HEK293 (cell line): ENCODE data around the gene ICE2.

Experiments used
- CTCF ChIA-PET: fragments of 350-600 bp; formaldehyde crosslinking; extraction: SDS; loops from one replicate; lab custom pipeline; 2021; ENCODE audit warnings: antibody characterized with exemption; lab: Yijun Ruan, JAX
- POLR2A ChIA-PET: fragments of 300-600 bp; formaldehyde crosslinking; extraction: SDS; loops from one replicate; lab custom pipeline; 2020; ENCODE audit warnings: antibody characterized with exemption, inconsistent platforms; lab: Yijun Ruan, JAX
- H3K27ac ChIP-seq: fragments of 200-500 bp; sonication (Bioruptor generic); 2 replicates; pipeline ENCODE4 v1.5.1; 2014; ENCODE audit warnings: low read depth, low read length, control low read depth, inconsistent platforms; ENCODE audit errors: extremely low read depth
- H3K36me3 ChIP-seq, 2 experiments: fragments of 200-500 bp in 1 of 2; sonication (Bioruptor generic) in 1 of 2; 1 replicate in 1 of 2; 2 replicates in 1 of 2; pipeline ENCODE4 v1.5.1; 2014 to 2017; ENCODE audit warnings: inconsistent platforms in 2 of 2, low read length in 2 of 2; ENCODE audit not compliant: control insufficient read depth in 2 of 2, insufficient read depth in 1 of 2
- H3K4me1 ChIP-seq: fragments of 200-500 bp; sonication (Bioruptor generic); 2 replicates; pipeline ENCODE4 v1.5.1; 2014; ENCODE audit warnings: mild to moderate bottlenecking, low read length, inconsistent platforms; ENCODE audit not compliant: control insufficient read depth, insufficient read depth
- H3K4me3 ChIP-seq: 2 replicates; pipeline ENCODE4 v1.5.1; 2011; ENCODE audit warnings: low read depth, mild to moderate bottlenecking, control low read depth, low read length, moderate library complexity
- H3K9me3 ChIP-seq: fragments of 200-500 bp; sonication (Bioruptor generic); 2 replicates; pipeline ENCODE4 v1.5.1; 2014; ENCODE audit warnings: low read depth, low read length, inconsistent platforms; ENCODE audit not compliant: control insufficient read depth, insufficient read depth
- GFI1B ChIP-seq: fragments of 450-650 bp; formaldehyde crosslinking; IDR thresholded peaks from 2 replicates; pipeline ENCODE4 v1.5.1; 2016; ENCODE audit warnings: missing biosample characterization, missing genetic modification characterization
- GLI4 ChIP-seq: fragments of 450-650 bp; formaldehyde crosslinking; IDR thresholded peaks from 2 replicates; pipeline ENCODE4 v1.5.1; 2016; ENCODE audit warnings: missing biosample characterization, missing genetic modification characterization
- HOXD13 ChIP-seq: sonication (generic); formaldehyde crosslinking; IDR thresholded peaks from 2 replicates; pipeline ENCODE4 v1.8.0; 2022; ENCODE audit warnings: missing genetic modification reagents, borderline replicate concordance
- KLF10 ChIP-seq: fragments of 450-650 bp; IDR thresholded peaks from 2 replicates; pipeline ENCODE4 v1.5.1; 2018; ENCODE audit warnings: missing biosample characterization, mild to moderate bottlenecking, missing genetic modification characterization
- KLF16 ChIP-seq: fragments of 450-650 bp; formaldehyde crosslinking; IDR thresholded peaks from 2 replicates; pipeline ENCODE4 v1.5.1; 2017; ENCODE audit warnings: missing biosample characterization, missing genetic modification characterization
- PRDM1 ChIP-seq: fragments of 450-650 bp; formaldehyde crosslinking; IDR thresholded peaks from 2 replicates; pipeline ENCODE4; 2016; ENCODE audit warnings: missing biosample characterization, missing genetic modification characterization
- ZBTB17 ChIP-seq: fragments of 450-650 bp; formaldehyde crosslinking; IDR thresholded peaks from 2 replicates; pipeline ENCODE4 v1.5.1; 2016; ENCODE audit warnings: missing biosample characterization, missing genetic modification characterization
- ZIC2 ChIP-seq: fragments of 450-650 bp; formaldehyde crosslinking; IDR thresholded peaks from 2 replicates; pipeline ENCODE4 v1.5.1; 2016; ENCODE audit warnings: missing biosample characterization, missing genetic modification characterization
- ZNF133 ChIP-seq: fragments of 450-650 bp; formaldehyde crosslinking; IDR thresholded peaks from 2 replicates; pipeline ENCODE4 v1.5.1; 2016; ENCODE audit warnings: missing biosample characterization, missing genetic modification characterization
- ZNF155 ChIP-seq: fragments of 450-650 bp; formaldehyde crosslinking; IDR thresholded peaks from 2 replicates; pipeline ENCODE4 v1.5.1; 2016; ENCODE audit warnings: missing biosample characterization, missing genetic modification characterization
- ZNF184 ChIP-seq: fragments of 450-650 bp; IDR thresholded peaks from 2 replicates; pipeline ENCODE4 v1.5.1; 2018; ENCODE audit warnings: missing biosample characterization, mild to moderate bottlenecking, missing genetic modification characterization
- ZNF223 ChIP-seq: fragments of 450-650 bp; formaldehyde crosslinking; IDR thresholded peaks from 2 replicates; pipeline ENCODE4 v1.5.1; 2016; ENCODE audit warnings: missing biosample characterization, missing genetic modification characterization
- ZNF354C ChIP-seq: fragments of 450-650 bp; formaldehyde crosslinking; IDR thresholded peaks from 2 replicates; pipeline ENCODE4 v1.5.1; 2016; ENCODE audit warnings: missing biosample characterization, missing genetic modification characterization, low read depth, borderline replicate concordance
- ZNF391 ChIP-seq: fragments of 450-650 bp; formaldehyde crosslinking; IDR thresholded peaks from 2 replicates; pipeline ENCODE4 v1.5.1; 2016; ENCODE audit warnings: low read depth, missing biosample characterization, missing genetic modification characterization, borderline replicate concordance
- ZNF473 ChIP-seq: fragments of 450-650 bp; formaldehyde crosslinking; IDR thresholded peaks from 2 replicates; pipeline ENCODE4 v1.5.1; 2017; ENCODE audit warnings: missing biosample characterization, missing genetic modification characterization
- ZNF658 ChIP-seq: fragments of 450-650 bp; formaldehyde crosslinking; IDR thresholded peaks from 2 replicates; pipeline ENCODE4; 2016; ENCODE audit warnings: missing biosample characterization, missing genetic modification characterization
- ZSCAN23 ChIP-seq: fragments of 450-650 bp; formaldehyde crosslinking; IDR thresholded peaks from 2 replicates; pipeline ENCODE4 v1.5.1; 2016; ENCODE audit warnings: missing biosample characterization, missing genetic modification characterization
- TF ChIP-seq, protein P1 (sequence below): fragments of 450-650 bp; formaldehyde crosslinking; IDR thresholded peaks from 2 replicates; pipeline ENCODE4 v1.5.1; 2016; ENCODE audit warnings: missing biosample characterization, missing genetic modification characterization
- TF ChIP-seq, protein P2 (sequence below): fragments of 450-650 bp; formaldehyde crosslinking; IDR thresholded peaks from 2 replicates; pipeline ENCODE4 v1.5.1; 2017; ENCODE audit warnings: missing biosample characterization, missing genetic modification characterization
- TF ChIP-seq, protein P3 (sequence below): fragments of 450-650 bp; formaldehyde crosslinking; IDR thresholded peaks from 2 replicates; pipeline ENCODE4 v1.5.1; 2017; ENCODE audit warnings: missing biosample characterization, mild to moderate bottlenecking, missing genetic modification characterization, moderate library complexity
- TF ChIP-seq, protein P4 (sequence below): fragments of 450-650 bp; formaldehyde crosslinking; IDR thresholded peaks from 2 replicates; pipeline ENCODE4 v1.5.1; 2016; ENCODE audit warnings: missing biosample characterization, missing genetic modification characterization
- TF ChIP-seq, protein P5 (sequence below): fragments of 450-650 bp; formaldehyde crosslinking; IDR thresholded peaks from 2 replicates; pipeline ENCODE4 v1.5.1; 2016; ENCODE audit warnings: missing biosample characterization, missing genetic modification characterization

ICE2 gene

DNA sequence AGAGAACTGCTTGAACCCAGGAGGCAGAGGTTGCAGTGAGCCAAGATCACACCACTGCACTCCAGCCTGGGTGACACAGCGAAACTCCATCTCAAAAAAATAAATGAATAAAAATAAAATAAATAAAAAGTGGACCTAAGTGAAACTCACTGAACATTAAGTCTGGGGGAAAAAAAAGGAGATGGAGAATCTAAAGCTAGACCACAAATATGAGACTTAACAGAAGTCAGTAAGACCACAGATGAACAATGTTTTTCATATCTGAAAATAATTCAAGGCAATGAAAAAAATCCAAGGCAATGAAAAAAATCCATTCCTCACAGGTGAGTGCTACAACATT lies 99.8 kb downstream of the ICE2 start:
- ChIA-PET CTCF (interaction anchor here (0.7 kb wide), 1 partner anchor 142 kb away, joined by 3 read pairs; no protein-coding TSS in a partner anchor), POLR2A (no interaction called here)
- no peak overlapping the region for H3K27ac ChIP-seq
- H3K9me3 ChIP-seq = no peaks in the 10 kb centered on the region
- TF ChIP-seq KLF10 (tag by site-specific recombination) (no peak), ZNF391 (tag by site-specific recombination) (no peak), GLI4 (no peak), ZNF473 (tag by site-specific recombination) (no peak), ZNF354C (no peak), ZNF658 (no peak), PRDM1 (no peak), HOXD13 (CRISPR knock-in tag) (no peak), ZBTB17 (tag by site-specific recombination) (no peak), ZSCAN23 (tag by site-specific recombination) (no peak), ZNF184 (tag by site-specific recombination) (no peak), ZIC2 (tag by site-specific recombination) (no peak), KLF16 (tag by site-specific recombination) (no peak)
- TF ChIP-seq, protein P1, sequence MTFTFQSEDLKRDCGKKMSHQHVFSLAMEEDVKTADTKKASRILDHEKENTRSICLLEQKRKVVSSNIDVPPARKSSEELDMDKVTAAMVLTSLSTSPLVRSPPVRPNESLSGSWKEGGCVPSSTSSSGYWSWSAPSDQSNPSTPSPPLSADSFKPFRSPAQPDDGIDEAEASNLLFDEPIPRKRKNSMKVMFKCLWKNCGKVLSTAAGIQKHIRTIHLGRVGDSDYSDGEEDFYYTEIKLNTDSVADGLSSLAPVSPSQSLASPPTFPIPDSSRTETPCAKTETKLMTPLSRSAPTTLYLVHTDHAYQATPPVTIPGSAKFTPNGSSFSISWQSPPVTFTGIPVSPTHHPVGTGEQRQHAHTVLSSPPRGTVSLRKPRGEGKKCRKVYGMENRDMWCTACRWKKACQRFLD (tag by site-specific recombination) = no peak
- TF ChIP-seq, protein P2, sequence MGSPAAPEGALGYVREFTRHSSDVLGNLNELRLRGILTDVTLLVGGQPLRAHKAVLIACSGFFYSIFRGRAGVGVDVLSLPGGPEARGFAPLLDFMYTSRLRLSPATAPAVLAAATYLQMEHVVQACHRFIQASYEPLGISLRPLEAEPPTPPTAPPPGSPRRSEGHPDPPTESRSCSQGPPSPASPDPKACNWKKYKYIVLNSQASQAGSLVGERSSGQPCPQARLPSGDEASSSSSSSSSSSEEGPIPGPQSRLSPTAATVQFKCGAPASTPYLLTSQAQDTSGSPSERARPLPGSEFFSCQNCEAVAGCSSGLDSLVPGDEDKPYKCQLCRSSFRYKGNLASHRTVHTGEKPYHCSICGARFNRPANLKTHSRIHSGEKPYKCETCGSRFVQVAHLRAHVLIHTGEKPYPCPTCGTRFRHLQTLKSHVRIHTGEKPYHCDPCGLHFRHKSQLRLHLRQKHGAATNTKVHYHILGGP = no peak
- TF ChIP-seq, protein P3, sequence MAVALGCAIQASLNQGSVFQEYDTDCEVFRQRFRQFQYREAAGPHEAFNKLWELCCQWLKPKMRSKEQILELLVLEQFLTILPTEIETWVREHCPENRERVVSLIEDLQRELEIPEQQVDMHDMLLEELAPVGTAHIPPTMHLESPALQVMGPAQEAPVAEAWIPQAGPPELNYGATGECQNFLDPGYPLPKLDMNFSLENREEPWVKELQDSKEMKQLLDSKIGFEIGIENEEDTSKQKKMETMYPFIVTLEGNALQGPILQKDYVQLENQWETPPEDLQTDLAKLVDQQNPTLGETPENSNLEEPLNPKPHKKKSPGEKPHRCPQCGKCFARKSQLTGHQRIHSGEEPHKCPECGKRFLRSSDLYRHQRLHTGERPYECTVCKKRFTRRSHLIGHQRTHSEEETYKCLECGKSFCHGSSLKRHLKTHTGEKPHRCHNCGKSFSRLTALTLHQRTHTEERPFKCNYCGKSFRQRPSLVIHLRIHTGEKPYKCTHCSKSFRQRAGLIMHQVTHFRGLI (tag by site-specific recombination) = no peak
- TF ChIP-seq, protein P4, sequence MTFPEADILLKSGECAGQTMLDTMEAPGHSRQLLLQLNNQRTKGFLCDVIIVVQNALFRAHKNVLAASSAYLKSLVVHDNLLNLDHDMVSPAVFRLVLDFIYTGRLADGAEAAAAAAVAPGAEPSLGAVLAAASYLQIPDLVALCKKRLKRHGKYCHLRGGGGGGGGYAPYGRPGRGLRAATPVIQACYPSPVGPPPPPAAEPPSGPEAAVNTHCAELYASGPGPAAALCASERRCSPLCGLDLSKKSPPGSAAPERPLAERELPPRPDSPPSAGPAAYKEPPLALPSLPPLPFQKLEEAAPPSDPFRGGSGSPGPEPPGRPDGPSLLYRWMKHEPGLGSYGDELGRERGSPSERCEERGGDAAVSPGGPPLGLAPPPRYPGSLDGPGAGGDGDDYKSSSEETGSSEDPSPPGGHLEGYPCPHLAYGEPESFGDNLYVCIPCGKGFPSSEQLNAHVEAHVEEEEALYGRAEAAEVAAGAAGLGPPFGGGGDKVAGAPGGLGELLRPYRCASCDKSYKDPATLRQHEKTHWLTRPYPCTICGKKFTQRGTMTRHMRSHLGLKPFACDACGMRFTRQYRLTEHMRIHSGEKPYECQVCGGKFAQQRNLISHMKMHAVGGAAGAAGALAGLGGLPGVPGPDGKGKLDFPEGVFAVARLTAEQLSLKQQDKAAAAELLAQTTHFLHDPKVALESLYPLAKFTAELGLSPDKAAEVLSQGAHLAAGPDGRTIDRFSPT (tag by site-specific recombination) = no peak
- TF ChIP-seq, protein P5, sequence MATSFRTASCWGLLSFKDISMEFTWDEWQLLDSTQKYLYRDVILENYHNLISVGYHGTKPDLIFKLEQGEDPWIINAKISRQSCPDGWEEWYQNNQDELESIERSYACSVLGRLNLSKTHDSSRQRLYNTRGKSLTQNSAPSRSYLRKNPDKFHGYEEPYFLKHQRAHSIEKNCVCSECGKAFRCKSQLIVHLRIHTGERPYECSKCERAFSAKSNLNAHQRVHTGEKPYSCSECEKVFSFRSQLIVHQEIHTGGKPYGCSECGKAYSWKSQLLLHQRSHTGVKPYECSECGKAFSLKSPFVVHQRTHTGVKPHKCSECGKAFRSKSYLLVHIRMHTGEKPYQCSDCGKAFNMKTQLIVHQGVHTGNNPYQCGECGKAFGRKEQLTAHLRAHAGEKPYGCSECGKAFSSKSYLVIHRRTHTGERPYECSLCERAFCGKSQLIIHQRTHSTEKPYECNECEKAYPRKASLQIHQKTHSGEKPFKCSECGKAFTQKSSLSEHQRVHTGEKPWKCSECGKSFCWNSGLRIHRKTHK (tag by site-specific recombination) = no peak
- H3K4me3 ChIP-seq = no peak overlapping the region
- H3K36me3 ChIP-seq = peaks cover 0 to 54% of the 10 kb centered on the region in 2 experiments; a peak in 2 of 3 replicates
- H3K4me1 ChIP-seq = peaks cover 8% of the 10 kb centered on the region; the same call in 1 of the 2 replicates

DNA sequence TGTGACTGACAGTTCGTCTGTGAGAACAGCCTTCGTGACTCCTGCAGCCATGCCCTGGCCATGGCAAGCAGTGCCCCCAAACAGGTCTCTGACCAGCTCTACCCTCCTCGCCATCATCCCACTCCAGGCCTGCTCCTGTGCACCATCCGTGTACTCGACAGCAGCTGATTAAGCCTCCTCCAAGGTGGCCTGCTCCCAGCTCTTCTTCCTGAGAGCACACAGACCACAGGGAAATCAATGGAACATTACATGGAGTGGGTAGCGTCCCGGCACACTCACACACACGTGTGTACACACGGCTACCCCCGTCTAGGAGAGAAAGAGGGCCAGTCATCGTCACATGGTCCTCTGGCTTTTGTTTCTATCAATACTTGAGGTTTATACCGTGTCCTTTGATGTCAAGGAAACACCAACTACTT lies 102.3 kb downstream of the ICE2 start:
- H3K4me1 ChIP-seq = peaks cover 8% of the 10 kb centered on the region; the same call in 1 of the 2 replicates
- no peak overlapping the region for H3K4me3 ChIP-seq
- no peak overlapping the region for H3K27ac ChIP-seq
- H3K9me3 ChIP-seq = no peaks in the 10 kb centered on the region
- no peak for TF ChIP-seq ZNF133 (tag by site-specific recombination)
- TF ChIP-seq GFI1B = no peak
- no peak for TF ChIP-seq ZNF155 (tag by site-specific recombination)
- no peak for TF ChIP-seq ZNF223
- TF ChIP-seq, protein P2 = no peak
- TF ChIP-seq, all 188 proteins: peak for 0
- H3K36me3 ChIP-seq = peaks cover 0 to 46% of the 10 kb centered on the region in 2 experiments; a peak in 2 of 3 replicates
- POLR2A ChIA-PET = no interaction called here
- CTCF ChIA-PET = interaction anchor here (0.6 kb wide), 2 partner anchors 17 to 197 kb away, joined by 3 read pairs; no protein-coding TSS in a partner anchor
